Activated gamma-delta T cell treated with Interleukin-2 at 50 U/mL for 16 hours (primary cell): ENCODE measurements around the gene OSBPL10.
"Not testable (repeated sequence)": the region's sequence is repeated elsewhere in the genome, so short reads cannot be mapped to it uniquely, and the experiment has no call there.

ENCODE experiments used
- DNase-seq: peaks from one replicate; pipeline ENCODE4 v3.0.0-alpha.2; 2020

OSBPL10 gene

DNA sequence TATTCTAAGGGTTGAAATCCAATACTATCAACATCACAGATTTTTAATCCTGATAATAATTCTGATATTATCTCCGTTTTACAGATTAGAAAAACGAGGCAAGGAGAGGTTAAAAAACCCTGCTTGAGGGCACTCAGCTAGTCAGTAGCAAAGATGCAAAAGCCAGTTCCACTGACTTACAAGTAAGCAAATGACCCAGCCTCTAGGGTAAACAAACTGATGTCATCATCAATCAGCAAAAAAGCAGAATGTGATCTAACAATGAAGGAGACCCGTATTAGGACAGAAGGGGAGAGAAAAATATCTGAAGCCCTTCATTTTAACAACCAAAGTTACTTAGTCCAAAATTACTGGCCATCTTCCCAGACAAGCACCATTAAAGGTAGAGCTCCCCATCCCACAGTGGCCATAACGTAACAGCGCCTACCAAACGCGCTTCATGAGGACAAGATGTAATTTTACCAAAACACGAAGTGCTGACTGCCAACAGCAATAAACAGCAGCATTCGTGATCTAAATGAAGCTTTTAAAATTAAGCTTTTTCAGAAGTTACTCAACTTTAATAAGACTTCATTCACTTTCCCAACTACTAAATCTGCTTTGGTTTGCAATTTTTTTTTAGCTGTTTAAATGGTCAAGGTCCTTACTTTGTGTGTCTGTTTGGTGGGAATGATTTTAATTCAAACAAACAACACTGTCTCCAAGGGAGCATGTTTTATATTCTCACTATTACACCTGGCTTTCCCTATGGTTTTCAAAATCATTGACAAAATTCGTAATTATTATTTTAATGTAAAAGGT lies 176.6 kb downstream of the OSBPL10 start:
- DNase-seq = no peak

DNA sequence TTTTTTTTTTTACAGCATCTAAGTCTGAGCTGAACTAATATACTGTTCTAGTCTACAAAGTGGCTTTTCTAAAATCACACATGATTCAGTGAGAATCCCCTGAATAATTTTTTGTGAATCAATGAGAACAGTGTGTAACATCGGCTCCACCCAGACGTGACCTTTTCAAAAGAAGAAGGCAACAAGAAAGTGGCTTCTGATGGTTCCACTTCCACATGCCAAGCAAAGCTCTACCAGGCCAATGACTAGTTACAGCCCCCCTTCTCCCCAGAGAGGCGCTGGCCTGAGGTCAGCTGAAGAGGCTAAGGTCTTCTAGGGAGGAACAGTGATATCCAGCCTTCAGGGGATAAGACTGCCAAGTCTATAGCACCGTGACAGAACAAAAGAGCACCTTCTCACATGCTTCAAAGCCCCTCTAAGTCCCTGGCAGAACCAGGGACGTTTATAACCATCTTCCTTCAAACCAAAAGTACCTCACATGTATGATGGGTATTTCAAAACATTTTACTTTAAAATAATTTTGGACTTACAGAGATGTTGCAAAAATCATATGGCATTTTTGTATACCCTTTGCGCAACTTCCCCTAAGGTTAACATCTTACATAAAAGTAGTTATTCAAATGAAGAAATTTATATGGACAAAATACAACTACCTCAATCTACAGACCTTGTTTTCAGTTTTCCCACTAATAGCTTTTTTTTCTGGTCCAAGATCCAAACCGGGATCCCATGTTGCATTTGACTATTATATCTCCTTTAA lies 177.9 kb downstream of the OSBPL10 start:
- DNase-seq = no peak

DNA sequence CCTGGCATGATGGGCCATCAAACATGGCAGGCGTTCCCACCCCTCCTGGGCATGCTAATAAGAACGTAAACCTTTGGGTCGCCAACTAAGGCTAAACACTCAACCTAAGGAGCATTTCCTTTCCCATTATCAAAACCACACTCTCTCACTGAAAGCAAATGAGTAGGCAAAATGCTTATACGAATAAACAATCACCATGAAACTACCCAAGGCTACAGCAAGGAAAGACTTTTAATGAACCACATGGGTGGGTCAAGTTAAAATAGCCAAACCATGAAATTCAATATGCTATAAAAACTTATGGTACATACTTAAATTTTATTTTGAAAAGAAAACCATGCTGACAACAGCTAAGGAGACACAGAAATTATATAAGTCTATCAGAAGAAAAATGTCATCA lies 180.6 kb downstream of the OSBPL10 start:
- no peak for DNase-seq

DNA sequence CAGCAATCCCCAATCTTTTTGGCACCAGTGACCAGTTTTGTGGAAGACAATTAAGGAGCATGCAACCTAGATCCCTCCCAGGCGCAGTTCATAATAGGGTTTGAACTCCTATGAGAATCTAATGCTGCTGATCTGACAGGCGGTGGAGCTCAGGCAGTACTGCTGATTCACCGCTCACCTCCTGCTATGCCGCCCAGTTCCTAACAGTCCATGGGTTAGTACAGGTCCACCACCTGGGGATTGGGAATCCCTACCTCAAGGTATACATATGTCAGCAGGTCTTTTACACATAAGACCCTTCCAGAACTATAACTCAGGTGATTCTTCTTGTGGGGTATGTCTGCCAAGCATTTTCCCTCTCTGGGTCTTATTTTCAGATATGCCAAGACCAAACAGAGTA lies 182.2 kb downstream of the OSBPL10 start:
- no peak for DNase-seq

GRCh38 chr3:31793821-31794220 lies 187.2 kb downstream of the OSBPL10 start:
- no peak for DNase-seq

DNA sequence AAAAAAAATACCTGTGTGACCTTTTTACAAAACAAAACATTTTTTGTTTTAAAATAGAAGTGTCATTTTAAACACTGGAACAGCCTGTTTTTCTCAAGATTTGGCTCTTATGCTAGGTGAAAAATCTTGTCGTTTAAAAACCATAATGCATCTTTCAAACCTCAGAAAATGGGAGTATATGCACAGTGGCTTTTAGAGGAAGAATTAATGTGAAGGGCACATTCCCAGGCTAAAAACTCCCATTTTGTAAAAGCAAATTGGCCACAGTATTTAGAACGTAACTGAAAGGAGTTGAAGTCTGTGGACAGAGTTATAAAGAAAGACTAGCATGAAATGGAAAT lies 190.0 kb downstream of the OSBPL10 start:
- DNase-seq = no peak

DNA sequence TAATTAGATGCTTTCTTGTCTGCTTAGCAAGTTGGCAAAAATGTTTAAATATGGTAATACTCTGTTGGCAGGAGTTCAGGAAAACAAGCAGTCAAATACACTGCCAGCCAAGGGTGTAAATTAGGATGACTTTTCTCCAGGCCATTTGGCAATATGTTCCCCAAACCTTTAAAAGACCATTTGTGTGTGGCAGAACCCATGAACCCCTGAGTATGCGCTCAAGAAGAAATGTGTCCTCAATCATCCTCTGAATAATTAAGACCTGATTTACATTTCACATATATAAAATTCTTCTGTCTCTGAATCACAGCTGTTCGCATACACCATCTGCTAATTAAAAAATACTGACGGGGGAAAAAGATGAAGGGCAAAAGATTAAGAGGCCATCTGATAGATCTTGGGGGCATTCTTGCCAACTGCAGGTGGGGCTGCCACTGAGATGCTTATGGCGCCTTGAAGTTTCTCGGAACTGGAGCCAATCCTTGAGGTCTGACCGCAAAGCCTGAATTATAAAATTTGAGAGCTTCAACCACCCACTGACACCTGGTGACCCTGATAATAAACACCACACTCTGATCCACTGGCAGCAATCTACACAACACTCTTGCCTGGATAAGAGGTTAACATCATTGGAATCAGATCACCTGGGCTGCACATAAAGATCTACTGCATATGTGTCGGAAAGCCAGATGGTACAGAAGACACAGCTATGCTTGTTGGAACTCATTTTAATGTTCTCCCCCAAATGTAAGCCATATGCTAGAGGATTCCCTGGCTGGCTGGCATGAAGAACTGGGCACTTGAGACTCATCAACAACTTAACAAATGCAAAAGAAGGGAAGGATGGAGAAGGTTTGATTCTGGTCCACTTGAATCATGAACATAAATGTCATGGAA lies 190.6 kb downstream of the OSBPL10 start:
- DNase-seq = no peak

- no peak for DNase-seq
These were observed 191.6 kb downstream of the OSBPL10 start for GRCh38 chr3:31789429-31789828.

GRCh38 chr3:31785734-31786133 lies 195.3 kb downstream of the OSBPL10 start:
- no peak for DNase-seq

- no peak for DNase-seq
These were observed 195.8 kb downstream of the OSBPL10 start for GRCh38 chr3:31785286-31785685.

- not testable (repeated sequence) for DNase-seq
These were observed 197.2 kb downstream of the OSBPL10 start for GRCh38 chr3:31783851-31784250.

DNA sequence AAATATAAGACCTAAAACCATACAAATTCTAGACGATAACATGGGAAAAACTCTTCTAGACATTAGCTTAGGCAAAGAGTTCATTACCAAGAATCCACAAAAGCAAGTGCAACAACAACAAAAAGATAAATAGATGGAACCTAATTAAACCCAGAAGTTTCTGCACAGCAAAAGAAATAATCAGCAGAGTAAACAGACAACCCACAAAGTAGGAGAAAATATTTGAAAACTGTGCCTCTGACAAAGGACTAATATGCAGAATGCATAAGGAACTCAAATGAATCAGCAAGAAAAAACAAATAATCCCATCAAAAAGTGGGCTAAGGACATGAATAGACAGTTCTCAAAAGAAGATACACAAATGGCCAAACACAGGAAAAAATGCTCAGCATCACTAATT lies 198.8 kb downstream of the OSBPL10 start:
- DNase-seq = not testable (repeated sequence)

DNA sequence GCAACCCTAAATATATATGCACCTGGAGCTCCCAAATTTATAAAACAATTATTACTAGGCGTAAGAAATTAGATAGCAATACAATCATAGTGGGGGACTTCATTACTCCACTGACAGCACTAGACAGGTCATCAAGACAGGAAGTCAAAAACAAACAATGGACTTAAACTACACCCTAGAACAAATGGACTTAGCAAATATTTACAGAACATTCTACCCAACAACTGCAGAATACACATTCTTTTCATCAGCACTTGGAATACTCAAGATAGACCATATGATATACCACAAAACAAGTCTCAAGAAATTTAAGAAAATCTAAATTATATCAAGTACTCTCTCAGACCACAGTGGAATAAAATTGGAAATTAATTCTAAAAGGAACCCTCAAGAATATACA lies 201.5 kb downstream of the OSBPL10 start:
- DNase-seq = no peak

DNA sequence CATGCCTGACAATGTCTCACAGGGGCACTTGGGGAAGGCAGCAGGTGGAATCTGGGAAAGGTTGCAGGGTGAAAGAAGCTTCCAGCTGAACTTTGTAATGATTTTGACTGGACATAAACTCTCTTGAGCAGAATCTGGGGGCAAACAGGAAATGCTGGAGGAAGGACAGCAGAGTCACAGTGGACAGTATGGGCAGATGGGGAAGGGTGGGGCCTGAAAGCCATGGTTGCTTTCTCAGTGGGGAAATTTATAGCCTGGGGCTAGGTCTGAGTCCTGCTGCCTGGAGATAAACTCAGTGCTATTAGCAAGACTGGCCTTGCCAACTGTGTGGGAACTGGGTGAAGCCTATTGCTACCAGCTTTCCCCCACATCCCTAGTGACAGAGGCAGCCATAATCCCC lies 203.2 kb downstream of the OSBPL10 start:
- DNase-seq = no peak

DNA sequence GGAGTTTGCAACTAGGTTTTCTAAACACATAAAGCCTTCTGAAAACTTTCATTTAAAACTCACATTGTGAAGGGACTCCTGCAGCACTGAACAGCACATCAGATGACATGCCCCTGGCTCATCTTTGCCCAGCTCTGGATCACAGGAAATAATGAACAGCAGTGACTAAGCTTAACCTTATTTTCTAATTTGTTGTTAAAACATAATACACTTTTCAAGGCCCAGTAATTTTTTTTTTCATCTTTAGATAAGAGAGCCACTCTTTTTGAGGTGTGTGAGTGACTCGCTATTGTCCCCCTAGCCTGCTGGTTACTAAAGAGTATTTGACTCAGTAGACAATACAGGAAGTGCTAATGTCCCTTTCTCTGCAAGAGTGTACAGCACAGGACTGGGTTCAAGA lies 204.0 kb downstream of the OSBPL10 start:
- no peak for DNase-seq

- DNase-seq = no peak
These were observed 205.0 kb downstream of the OSBPL10 start for GRCh38 chr3:31776016-31776415.

DNA sequence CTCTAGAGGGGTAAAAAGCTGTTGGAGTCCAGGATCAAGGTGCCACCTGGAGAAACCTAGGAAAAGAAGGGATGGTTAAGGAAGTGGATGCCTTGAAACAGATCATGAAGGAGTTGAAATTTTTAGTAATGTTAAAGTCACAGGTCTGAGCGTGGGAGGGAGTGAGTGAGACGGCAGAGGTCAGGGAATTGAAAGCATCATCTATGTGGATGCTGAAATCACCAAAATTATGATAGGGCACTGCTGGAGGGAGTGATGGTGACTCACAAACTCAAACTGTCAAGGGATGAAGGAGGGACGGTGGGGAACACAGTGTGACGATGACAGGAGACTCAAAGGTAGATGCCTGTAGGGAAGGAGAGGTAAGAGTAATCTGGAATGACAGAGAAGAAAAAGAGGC lies 205.7 kb downstream of the OSBPL10 start:
- no peak for DNase-seq

GRCh38 chr3:31772758-31773473 lies 208.1 kb downstream of the OSBPL10 start:
- DNase-seq = no peak

DNA sequence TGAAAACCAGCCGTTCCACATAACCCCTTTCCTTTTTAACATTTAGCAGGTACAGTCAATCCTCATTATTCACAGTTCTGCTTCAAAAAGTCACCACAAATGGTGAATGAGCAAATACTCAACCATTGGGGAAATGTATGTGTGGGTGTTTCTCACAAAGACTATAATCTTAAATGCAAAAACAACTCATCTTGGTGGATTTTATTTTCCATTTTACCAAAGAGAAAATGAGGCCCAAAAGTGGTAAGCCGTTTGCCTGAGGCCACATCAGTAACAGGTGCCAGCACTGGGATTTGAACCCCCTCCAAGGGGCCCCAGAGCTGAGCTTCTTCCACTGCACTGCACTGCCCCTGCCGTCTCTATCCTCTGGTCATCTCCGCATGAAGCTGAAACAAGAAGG lies 208.8 kb downstream of the OSBPL10 start:
- DNase-seq = no peak

DNA sequence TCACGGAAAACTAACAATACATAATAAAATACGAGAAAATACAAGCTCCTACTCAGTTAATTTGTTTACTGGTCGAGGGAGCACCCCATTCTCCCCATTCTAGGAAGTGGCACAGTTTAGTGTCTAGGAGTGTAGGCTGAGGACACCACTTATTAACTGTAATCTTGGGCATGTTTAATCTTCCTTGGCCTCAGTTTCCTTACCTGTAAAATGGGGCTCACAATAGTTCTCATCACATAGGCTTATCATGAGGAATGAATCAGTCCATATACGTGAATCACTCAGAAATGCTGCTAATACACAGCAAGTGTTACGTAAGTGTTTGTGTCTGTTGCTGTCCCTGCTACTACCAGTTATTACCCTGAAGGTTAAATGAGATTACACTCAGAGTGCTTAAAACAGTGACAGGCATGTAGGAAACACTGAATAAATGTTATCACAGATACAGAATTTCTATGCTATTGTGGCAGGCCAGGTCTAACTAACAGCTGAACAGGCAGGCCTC lies 210.2 kb downstream of the OSBPL10 start:
- DNase-seq = no peak

DNA sequence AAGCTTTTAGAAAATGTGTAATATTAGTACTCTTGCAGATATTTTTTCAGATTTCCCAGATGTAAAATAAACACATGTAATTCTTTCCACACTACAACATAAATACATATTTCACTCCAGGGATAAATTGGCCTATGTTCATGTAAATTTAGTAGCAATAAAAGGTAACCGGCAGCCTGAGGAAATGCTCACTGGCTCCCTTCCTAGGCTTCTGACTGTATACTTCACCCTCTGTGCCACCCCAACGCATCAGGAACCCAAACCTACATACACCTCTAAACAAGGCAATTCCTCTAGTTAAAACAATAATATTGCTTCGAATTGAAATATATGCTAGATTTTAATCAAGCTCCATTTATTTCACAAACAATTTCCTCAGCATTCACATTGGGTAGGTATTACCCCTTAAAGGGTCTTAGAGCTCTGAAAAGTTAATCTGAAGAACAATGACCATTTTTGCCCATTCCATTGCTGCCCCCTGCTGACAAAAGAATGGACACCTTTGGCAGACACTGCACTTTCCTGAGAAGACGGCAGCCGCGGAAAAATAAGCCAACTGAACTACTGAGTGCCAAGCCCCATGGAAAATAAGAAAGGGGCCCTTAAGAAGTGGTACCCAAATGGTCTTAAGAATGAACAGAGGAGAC lies 212.5 kb downstream of the OSBPL10 start:
- peak; percentile 40 for DNase-seq

DNA sequence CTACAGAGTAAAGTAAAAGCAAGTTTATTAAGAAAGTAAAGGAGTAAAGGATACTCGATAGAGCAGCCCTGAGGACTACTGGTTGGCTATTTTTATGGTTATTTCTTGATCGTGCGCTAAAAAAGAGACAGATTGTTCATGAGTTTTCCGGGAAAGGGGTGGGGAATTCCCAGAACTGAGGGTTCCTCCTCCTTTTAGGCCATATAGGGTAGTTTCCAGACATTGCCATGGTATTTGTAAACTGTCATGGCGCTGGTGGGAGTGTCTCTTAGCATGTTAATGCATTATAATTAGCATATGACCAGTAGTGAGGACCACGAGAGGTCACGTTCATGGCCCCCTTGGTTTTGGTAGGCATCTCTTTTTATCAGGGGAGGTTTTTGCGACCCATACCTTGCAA lies 213.1 kb downstream of the OSBPL10 start:
- no peak for DNase-seq
